Suprapubic skin (tissue), 4 donors: Measurements from ENCODE around the gene RAB40C. TPM values are rescaled to one million over a fixed set of nuclear protein-coding genes. Genes with fewer than 3 reads are reported as not detected.

Experiments used
- DNase-seq, 2 donors: peaks; one replicate each; pipeline ENCODE4 v3.0.0-alpha.2; 2019; ENCODE audit warnings: low spot score in 2 of 2
- H3K27ac ChIP-seq: fragments of 200-600 bp; sonication (generic); one replicate; pipeline ENCODE4 v1.5.1; 2019
- H3K27me3 ChIP-seq: fragments of 200-600 bp; sonication (generic); one replicate; pipeline ENCODE4 v1.5.1; 2019
- H3K36me3 ChIP-seq: fragments of 200-600 bp; sonication (generic); one replicate; pipeline ENCODE4 v1.5.1; 2019
- H3K4me1 ChIP-seq: fragments of 200-600 bp; sonication (generic); one replicate; pipeline ENCODE4 v1.5.1; 2019
- H3K4me3 ChIP-seq: fragments of 200-600 bp; sonication (generic); one replicate; pipeline ENCODE4 v1.5.1; 2019; ENCODE audit warnings: mild to moderate bottlenecking
- H3K9me3 ChIP-seq: fragments of 200-600 bp; sonication (generic); one replicate; pipeline ENCODE4 v1.5.1; 2019
- CTCF ChIP-seq, 2 donors: fragments of 200-600 bp in 1 of 2; fragments of 450-650 bp in 1 of 2; sonication (generic) in 1 of 2; IDR thresholded peaks; one replicate each; pipeline ENCODE4 v1.5.1; 2016 to 2019; ENCODE audit warnings: antibody characterized with exemption in 2 of 2, mild to moderate bottlenecking in 1 of 2, moderate library complexity in 1 of 2
- EP300 ChIP-seq: sonication (generic); formaldehyde crosslinking; IDR thresholded peaks from one replicate; pipeline ENCODE4 v1.6.1; 2017; ENCODE audit warnings: antibody characterized with exemption
- POLR2A ChIP-seq, 2 donors: fragments of 450-650 bp; IDR thresholded peaks; one replicate each; pipeline ENCODE4 v1.6.1; 2017; ENCODE audit warnings: antibody characterized with exemption in 2 of 2, mild to moderate bottlenecking in 2 of 2, moderate library complexity in 2 of 2
- POLR2AphosphoS5 ChIP-seq, 3 donors: sonication (generic); formaldehyde crosslinking; IDR thresholded peaks; one replicate each; pipeline ENCODE4 v1.6.1; 2017; ENCODE audit warnings: antibody characterized with exemption in 3 of 3
- WGBS: methylation state at CpG from one replicate; pipeline ENCODE4 v1.1.5; 2018; 5-methylcytosine and 5-hydroxymethylcytosine counted together
- total RNA-seq, 4 donors: library from RNA; depleted of rRNA; stranded (reverse); fragments of >200 nt; gene quantifications; one replicate each; pipeline ENCODE4 v1.1.0, GENCODE V29; 2016

RAB40C gene
- total RNA-seq, 4 donors from 2014 or later = 77.8 to 116 (median 110) TPM

- Histone ChIP-seq H3K4me3 (no peak overlapping the region), H3K36me3 (peaks cover 15% of the 10 kb centered on the region), H3K9me3 (no peaks in the 10 kb centered on the region), H3K27me3 (no peaks in the 10 kb centered on the region), H3K4me1 (peaks cover 29% of the 10 kb centered on the region), H3K27ac (no peak overlapping the region)
- WGBS = 89% methylated on average over 7 of the region's 21 CpGs
- no peak for DNase-seq
- TF ChIP-seq POLR2A (IDR thresholded peaks at IDR 0.05) (no peak), POLR2AphosphoS5 (IDR thresholded peaks at IDR 0.05) (no peak), EP300 (no peak), CTCF (IDR thresholded peaks at IDR 0.05) (no peak)
These were observed 7.1 kb upstream of the RAB40C start for GRCh38 chr16:582614-583331.

- no peak overlapping the region for H3K27ac ChIP-seq
- no peak for DNase-seq
- peaks cover 15% of the 10 kb centered on the region for H3K36me3 ChIP-seq
- 38% methylated on average over 7 of the region's 16 CpGs for WGBS
- H3K4me1 ChIP-seq = peaks cover 36% of the 10 kb centered on the region
- H3K4me3 ChIP-seq = no peak overlapping the region
- no peaks in the 10 kb centered on the region for H3K27me3 ChIP-seq
- no peak for TF ChIP-seq CTCF (IDR thresholded peaks at IDR 0.05)
- TF ChIP-seq EP300 = no peak
- TF ChIP-seq POLR2AphosphoS5 (IDR thresholded peaks at IDR 0.05) = no peak
- TF ChIP-seq POLR2A (IDR thresholded peaks at IDR 0.05) = no peak
- no peaks in the 10 kb centered on the region for H3K9me3 ChIP-seq
These were observed 6.4 kb upstream of the RAB40C start for GRCh38 chr16:583470-583814.

DNA sequence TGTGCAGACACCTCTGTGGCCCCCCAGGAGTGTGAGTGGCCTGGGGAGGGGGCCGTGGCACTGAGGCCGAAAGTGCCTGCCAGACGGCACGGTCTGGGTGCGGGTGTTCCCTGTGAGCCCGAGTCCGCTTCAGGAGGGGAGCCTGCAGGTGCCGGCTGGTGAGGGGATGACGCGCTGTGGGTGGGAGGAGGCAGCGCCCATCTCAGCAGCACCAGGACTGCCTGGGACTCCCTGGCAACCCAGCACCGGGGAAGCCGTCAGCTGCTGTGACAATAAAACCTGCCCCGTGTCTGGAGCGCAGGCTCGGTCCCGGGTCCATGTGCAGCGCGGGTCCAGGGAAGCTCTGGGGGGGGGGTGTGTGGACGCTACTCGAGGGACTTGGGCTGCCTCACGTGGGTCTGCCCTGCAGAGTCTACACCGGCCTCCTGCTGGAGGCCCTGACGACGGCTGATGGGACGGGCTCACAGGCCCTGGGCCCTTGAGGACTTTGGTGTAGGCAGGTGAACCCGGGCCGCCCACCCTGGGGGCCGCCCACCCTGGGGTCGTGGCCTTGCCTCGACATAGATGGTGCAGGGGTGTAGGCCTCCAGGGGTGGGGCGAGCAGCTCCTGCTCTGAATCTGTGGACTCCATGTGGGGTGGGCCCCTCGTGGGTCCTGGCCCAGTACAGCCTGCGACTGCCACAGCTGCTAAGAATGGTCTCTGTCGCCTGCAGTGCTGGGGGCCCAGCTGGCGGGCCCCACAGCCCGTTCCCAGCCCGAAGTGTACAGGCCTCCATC lies 5.9 kb upstream of the RAB40C start:
- 60% methylated on average over 4 of the region's 38 CpGs for WGBS
- no peaks in the 10 kb centered on the region for H3K9me3 ChIP-seq
- no peak overlapping the region for H3K4me3 ChIP-seq
- H3K27me3 ChIP-seq = no peaks in the 10 kb centered on the region
- no peak for TF ChIP-seq EP300
- no peak for DNase-seq
- no peak overlapping the region for H3K27ac ChIP-seq
- H3K4me1 ChIP-seq = peaks cover 34% of the 10 kb centered on the region
- H3K36me3 ChIP-seq = peaks cover 15% of the 10 kb centered on the region

DNA sequence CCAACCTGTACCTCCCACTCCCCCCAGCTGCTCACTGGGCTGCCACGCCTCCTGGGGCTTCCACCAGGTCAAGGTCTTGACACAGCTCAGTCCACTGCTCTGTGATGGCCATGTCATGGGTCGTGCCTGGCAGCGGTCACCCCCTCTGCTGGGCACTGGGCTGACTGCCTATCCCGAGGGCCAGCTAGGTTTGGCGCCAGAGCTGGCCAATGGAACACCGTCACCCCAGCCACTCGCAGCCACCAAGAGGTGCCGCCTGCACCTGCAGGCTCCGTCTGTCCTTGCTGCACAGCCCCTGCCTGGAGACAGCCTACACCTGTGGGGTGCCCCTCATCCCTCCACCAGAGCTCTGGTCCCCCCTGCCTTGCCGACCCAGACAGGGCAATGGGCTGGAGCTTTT lies 4.5 kb upstream of the RAB40C start:
- Histone ChIP-seq H3K4me1 (peaks cover 33% of the 10 kb centered on the region), H3K4me3 (no peak overlapping the region), H3K27ac (no peak overlapping the region), H3K36me3 (peaks cover 12% of the 10 kb centered on the region), H3K27me3 (no peaks in the 10 kb centered on the region), H3K9me3 (no peaks in the 10 kb centered on the region)
- TF ChIP-seq CTCF (IDR thresholded peaks at IDR 0.05) (no peak), POLR2AphosphoS5 (IDR thresholded peaks at IDR 0.05) (no peak), EP300 (no peak), POLR2A (IDR thresholded peaks at IDR 0.05) (no peak)
- WGBS = no CpG with 5 or more reads among the region's 10 CpGs
- DNase-seq = no peak

GRCh38 chr16:586047-586644 lies 3.7 kb upstream of the RAB40C start:
- H3K4me1 ChIP-seq = peaks cover 41% of the 10 kb centered on the region
- 25% methylated on average over 14 of the region's 16 CpGs for WGBS
- DNase-seq = no peak
- H3K4me3 ChIP-seq = no peak overlapping the region
- no peak overlapping the region for H3K27ac ChIP-seq
- no peaks in the 10 kb centered on the region for H3K9me3 ChIP-seq
- TF ChIP-seq POLR2A (IDR thresholded peaks at IDR 0.05) = no peak
- no peak for TF ChIP-seq CTCF (IDR thresholded peaks at IDR 0.05)
- no peak for TF ChIP-seq EP300
- no peak for TF ChIP-seq POLR2AphosphoS5 (IDR thresholded peaks at IDR 0.05)
- H3K27me3 ChIP-seq = no peaks in the 10 kb centered on the region
- H3K36me3 ChIP-seq = peaks cover 4% of the 10 kb centered on the region
